Right hindlimb (tissue), 1 donor: ENCODE measurements around the gene PCDHB15.

Source experiments
- DNase-seq: peaks from one replicate; pipeline ENCODE4 v3.0.0-alpha.2; 2018

The PCDHB15 gene

DNA sequence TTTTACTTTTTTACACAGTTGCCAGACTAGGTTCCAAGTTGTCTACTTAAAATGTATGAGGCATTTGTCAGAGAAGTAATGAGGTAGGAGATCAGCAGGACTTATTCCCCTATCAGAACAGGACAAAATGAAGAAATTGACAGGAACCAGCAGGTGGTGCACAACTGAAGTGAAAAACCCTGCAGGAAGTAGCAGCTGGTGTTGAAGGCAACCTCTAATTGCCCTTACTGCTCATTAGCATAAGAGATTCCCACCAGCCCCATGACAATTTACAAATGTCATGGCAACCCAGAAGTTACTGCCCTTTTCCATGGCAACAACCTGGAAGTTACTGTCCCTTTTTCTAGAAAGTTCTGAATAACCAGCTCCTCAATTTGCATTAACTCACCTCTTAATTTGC is 5.4 kb downstream of the PCDHB15 start:
- no peak for DNase-seq

- DNase-seq: no peak
Measured at GRCh38 chr5:141258464-141258863, 13.3 kb downstream of the PCDHB15 start.

- DNase-seq: no peak
Measured at GRCh38 chr5:141258948-141259347, 13.8 kb downstream of the PCDHB15 start.

GRCh38 chr5:141260458-141261237 is 15.5 kb downstream of the PCDHB15 start:
- DNase-seq: no peak

- no peak for DNase-seq
Measured at GRCh38 chr5:141261238-141261546, 16.0 kb downstream of the PCDHB15 start.

DNA sequence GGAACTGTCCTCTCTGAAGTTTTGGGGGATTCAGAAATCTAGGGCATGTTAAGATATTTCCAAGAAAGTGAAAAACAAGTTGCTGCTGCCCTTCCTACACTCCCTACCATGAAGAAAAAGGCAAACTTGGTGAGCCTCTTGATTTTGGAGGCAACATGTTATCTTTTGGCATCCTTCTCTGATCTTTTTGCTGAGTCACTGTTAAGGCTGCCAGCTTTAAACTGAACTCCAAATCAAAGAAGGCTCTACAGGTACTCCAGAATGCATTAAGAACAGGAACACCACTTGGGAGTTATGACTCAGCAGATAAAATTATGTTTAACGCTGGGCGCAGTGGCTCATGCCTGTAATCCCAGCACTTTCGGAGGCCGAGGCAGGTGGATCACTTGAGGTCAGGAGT is 24.0 kb downstream of the PCDHB15 start:
- no peak for DNase-seq

DNA sequence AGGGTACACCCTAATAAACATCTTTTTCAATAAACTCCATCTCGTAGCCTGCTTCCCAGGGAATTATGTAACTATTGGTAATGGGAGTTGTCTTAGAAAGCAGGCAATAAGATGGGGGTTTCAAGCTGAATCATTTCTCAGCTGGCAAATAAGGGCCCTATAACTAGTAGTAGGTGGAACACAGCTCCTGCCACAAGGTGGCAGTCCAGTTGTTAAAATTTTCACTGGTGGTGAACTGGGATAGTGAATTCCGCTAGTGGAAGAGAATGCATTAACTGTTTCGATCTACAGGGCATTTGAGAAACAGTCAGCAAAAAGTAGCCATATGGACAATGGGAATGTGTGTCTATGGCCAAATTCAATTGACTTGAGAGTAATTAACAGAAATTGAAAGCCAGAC is 27.7 kb downstream of the PCDHB15 start:
- no peak for DNase-seq

DNA sequence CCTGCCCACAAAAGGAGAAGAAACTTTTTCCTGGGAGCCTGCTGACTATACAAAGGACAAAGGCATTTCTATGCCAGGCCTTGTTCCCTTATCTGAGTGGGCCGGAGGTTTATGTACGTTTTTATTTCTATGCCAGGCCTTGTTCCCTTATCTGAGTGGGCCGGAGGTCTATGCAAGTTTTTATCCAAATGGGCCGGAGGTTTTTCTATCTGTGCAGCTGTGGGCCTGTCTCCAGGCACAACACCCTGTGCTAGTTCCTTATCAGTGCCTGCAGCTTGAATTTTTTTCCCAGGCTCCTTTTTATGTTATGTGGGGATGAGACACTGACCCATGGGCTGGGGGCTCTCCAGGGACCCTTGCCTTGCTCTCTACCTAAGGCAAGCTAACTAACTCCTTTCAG is 53.2 kb downstream of the PCDHB15 start:
- no peak for DNase-seq
